Measurements from ENCODE around the gene AKT1S1.

DNA sequence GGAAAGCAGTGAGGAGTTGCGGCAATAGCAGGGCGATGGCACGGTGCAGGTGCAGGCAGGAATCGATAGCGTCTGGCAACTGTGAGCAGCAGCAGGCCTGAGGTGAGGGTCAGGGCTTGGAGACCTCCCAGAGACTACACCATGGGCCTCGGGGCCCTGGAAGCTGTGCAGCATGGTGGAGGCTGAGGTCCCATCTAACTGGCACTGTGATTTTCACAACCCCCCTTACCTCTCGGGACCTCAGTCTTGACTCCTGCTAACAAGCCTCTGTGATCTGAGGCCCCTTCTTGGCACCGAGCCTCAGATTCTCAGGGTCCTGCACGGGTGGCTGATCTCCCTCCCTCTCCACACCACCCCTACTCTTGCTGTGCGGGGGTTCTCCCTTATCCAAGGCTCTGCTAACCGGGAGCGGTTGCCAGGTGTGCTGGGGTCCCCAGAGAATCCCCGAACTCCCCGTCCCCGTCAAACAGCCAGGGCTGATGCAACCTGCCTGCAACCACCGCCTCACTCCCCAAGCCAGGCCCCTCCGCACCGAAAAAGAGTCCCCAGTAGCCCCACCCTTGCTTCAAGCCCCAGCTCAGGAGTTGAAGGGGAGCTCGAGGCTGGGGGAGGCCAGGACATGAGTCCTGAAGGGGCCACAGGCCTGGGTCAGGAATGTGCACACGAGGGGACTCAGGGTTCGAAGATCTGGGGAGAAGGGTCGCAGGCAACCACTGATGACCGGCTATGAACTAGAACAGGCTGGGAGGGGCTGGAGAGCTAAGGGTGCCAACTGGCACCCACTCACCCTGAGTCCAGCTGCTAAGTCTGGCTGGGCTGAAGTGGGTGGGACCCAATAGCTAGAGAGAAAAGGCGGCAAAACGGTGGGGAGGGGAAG, 47.1 kb upstream of the AKT1S1 start:
- TF ChIP-seq, protein P1, sequence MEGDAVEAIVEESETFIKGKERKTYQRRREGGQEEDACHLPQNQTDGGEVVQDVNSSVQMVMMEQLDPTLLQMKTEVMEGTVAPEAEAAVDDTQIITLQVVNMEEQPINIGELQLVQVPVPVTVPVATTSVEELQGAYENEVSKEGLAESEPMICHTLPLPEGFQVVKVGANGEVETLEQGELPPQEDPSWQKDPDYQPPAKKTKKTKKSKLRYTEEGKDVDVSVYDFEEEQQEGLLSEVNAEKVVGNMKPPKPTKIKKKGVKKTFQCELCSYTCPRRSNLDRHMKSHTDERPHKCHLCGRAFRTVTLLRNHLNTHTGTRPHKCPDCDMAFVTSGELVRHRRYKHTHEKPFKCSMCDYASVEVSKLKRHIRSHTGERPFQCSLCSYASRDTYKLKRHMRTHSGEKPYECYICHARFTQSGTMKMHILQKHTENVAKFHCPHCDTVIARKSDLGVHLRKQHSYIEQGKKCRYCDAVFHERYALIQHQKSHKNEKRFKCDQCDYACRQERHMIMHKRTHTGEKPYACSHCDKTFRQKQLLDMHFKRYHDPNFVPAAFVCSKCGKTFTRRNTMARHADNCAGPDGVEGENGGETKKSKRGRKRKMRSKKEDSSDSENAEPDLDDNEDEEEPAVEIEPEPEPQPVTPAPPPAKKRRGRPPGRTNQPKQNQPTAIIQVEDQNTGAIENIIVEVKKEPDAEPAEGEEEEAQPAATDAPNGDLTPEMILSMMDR (IDR thresholded peaks at IDR 0.05), result no peak
- TF ChIP-seq POLR2A (IDR thresholded peaks at IDR 0.05), result no peak
